IgD-negative memory B cell (primary cell): ENCODE data around the gene CCNY. TPM values are rescaled to one million over a fixed set of nuclear protein-coding genes. Genes with fewer than 3 reads are reported as not detected.
"Not testable (repeated sequence)": the region's sequence is repeated elsewhere in the genome, so short reads cannot be mapped to it uniquely, and the experiment has no call there.

Experiments used
- H3K27ac Mint-ChIP-seq, 3 donors: one replicate each; pipeline ENCODE4 v1.8.0; 2020 to 2022; ENCODE audit warnings: mild to moderate bottlenecking in 3 of 3, mixed read lengths in 3 of 3, moderate library complexity in 1 of 3
- H3K27me3 Mint-ChIP-seq: one replicate; pipeline ENCODE4 v1.8.0; 2021; ENCODE audit warnings: mixed read lengths
- H3K36me3 Mint-ChIP-seq: one replicate; pipeline ENCODE4 v1.8.0; 2020; ENCODE audit warnings: mild to moderate bottlenecking, mixed read lengths
- H3K4me1 Mint-ChIP-seq, 3 donors: one replicate each; pipeline ENCODE4 v1.8.0; 2020 to 2022; ENCODE audit warnings: mixed read lengths in 3 of 3, mild to moderate bottlenecking in 1 of 3
- H3K4me3 Mint-ChIP-seq, 4 donors: one replicate each; pipeline ENCODE4 v1.8.0; 2020 to 2022; ENCODE audit warnings: mild to moderate bottlenecking in 4 of 4, mixed read lengths in 4 of 4, moderate library complexity in 3 of 4
- H3K9me3 Mint-ChIP-seq, 3 donors: one replicate each; pipeline ENCODE4 v1.8.0; 2020 to 2021; ENCODE audit warnings: mixed read lengths in 3 of 3, mild to moderate bottlenecking in 1 of 3
- polyA plus RNA-seq: library from polyadenylated mRNA; unstranded; fragments of 300-500 nt; fragmentation: Illumina TruSeq; gene quantifications from one replicate; pipeline ENCODE4 v1.2.3, GENCODE V29; 2021

CCNY gene
- polyA plus RNA-seq: 8.3 TPM

DNA sequence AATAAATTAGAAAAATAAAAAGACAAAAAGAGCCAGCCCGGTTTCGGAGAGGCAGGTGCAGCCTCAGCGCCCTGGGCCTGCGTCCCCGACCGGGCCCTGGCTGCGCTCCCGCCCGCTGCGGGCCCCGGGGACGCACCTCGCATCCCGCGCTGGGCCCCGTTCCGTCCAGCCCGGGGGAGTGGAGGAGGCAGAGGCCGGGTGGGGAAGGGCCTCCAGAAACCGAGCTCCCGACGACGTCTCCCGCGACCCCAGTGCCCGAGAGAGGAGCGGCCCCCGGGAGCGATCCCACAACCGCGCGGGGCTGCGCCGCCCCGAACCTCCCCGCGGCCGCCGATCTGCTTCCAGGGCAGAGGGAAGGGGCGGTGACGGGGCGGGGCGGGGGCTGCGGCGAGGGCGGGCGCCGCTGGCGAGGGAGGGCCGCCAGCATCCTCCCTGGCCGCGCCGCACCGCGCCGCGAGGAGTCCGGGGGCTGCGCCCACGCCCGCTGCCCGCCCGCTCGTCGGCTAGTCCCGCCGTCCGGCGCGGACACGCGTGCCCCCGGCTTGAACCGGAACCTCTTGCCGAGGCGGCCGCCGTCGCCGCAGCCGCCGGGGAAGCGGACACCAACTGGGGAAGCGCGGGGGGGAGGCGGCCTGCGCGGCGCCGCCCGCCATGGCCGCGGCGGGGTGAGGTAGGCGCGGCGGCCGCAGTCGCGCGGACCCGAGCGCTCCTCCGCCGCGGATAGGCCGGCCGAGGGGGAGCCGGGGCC, at the start of gene CCNY:
Gene CCNY, plus strand, starts transcription at position 426 of the 748 bp plus-strand sequence. CDS start 545 bp downstream, outside the sequence.
- Mint-ChIP-seq H3K27me3 (no peaks in the 10 kb centered on the region), H3K4me1 (peaks cover 48 to 62% (median 58%) of the 10 kb centered on the region in 3 donors), H3K9me3 (no peaks in the 10 kb centered on the region), H3K27ac (peak within 1 kb of the TSS; percentile 81 to 95 (median 84)), H3K36me3 (peaks cover 3% of the 10 kb centered on the region), H3K4me3 (peak within 1 kb of the TSS; percentile 85 to 95 (median 94))

DNA sequence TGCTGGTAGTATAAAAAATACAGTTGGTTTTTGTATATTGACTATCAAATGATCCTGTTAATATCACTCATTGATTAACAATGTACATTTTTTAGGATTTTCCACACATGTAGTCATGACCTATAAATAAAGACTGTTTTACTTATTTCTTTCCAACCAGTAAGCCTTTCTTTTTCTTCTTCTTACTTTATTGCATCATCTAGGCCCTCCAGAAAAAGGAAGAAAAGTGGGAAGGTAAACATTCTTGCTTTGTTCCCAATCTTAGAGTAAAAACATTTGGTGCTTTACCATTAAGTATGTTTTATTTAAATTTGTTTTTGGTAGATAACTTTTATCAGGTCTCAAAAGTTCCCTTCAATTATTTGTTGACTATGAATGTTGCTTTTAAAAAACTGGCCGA, 47.1 kb upstream of the CCNY start:
- Mint-ChIP-seq H3K27ac (no peak overlapping the region), H3K4me3 (no peak overlapping the region), H3K36me3 (peaks cover 2% of the 10 kb centered on the region), H3K4me1 (no peaks in the 10 kb centered on the region), H3K9me3 (no peaks in the 10 kb centered on the region), H3K27me3 (no peaks in the 10 kb centered on the region)

DNA sequence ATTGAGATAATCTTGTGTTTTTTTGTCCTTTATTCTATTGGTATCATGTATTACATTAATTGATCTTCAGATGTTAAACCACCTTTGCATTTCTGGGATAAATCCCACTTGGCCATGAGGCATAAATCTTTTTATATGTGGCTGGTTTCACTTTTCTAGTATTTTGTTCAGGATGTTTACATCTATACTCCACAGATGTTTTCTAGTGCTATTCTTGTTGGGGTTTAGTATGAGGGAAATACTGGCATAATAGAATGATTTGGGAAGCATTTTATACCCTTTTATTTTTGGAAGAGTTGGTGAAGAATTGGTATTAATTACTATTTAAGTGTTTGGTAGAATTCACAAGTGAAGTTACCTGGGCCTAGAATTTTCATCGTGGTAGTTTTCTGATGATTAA, 41.8 kb upstream of the CCNY start:
- no peak overlapping the region for H3K27ac Mint-ChIP-seq
- H3K4me1 Mint-ChIP-seq: peaks cover 0 to 2% (median 0%) of the 10 kb centered on the region in 3 donors
- H3K9me3 Mint-ChIP-seq: no peaks in the 10 kb centered on the region
- H3K27me3 Mint-ChIP-seq: peaks cover 6% of the 10 kb centered on the region
- H3K4me3 Mint-ChIP-seq: peak overlapping the region in 1 of 4 donors; percentile 47
- H3K36me3 Mint-ChIP-seq: peaks cover 2% of the 10 kb centered on the region

DNA sequence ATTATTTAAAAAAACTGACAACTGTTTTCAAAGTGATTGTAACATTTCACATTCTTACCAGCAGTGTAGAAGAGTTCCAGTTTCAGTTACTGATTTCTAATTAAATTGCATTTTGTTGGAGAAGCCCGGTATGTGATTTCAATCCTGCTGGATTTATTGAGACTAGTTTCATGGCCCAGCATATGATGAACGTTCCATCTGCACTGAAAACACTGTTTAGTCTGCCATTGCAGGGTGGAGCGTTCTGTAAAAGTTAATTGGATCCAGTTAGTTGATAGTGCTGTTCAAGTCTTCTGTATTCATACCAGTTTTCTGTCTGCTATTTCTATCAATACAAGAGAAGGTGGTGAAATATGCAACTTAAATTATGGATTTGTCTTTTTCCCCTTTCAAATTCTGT, 37.3 kb upstream of the CCNY start:
- H3K27me3 Mint-ChIP-seq: peaks cover 6% of the 10 kb centered on the region
- no peak overlapping the region for H3K27ac Mint-ChIP-seq
- peaks cover 6 to 8% (median 8%) of the 10 kb centered on the region in 3 donors for H3K4me1 Mint-ChIP-seq
- no peak overlapping the region for H3K4me3 Mint-ChIP-seq
- no peaks in the 10 kb centered on the region for H3K9me3 Mint-ChIP-seq
- H3K36me3 Mint-ChIP-seq: peaks cover 2% of the 10 kb centered on the region

DNA sequence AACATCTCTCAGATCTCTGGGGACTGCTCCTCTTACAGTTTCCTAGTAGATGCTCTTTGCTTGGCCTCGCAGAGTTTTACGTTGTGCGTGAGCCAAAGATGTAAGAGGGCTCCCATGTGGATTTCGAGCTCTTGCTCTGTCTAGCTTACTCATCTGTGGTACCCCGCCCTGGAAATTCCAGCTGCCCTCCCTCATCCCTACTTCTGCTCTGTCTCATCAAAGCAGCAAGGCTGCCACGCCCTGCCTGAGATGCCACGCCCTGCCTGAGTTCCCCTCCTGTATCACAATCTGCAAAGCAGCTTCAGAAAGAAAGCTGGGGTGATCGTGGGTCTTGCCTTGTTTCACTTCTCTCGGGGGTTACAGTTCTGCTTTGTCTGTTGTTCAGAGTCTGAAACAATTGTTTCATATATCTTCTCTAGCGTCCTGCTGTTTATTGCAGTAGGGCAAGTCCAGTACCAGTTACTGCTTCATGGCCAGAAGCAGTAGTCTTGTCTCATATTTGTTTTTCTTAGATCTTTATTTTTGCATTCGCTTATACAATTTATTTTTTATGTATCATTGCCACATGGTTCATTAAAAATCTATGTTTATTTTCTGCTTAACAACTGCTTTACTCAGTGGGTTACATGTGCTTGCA, 36.1 kb upstream of the CCNY start:
- Mint-ChIP-seq H3K4me1 (peaks cover 6 to 8% (median 8%) of the 10 kb centered on the region in 3 donors), H3K9me3 (no peaks in the 10 kb centered on the region), H3K4me3 (peak overlapping the region in 2 of 4 donors; percentile 53 to 77), H3K27ac (peak overlapping the region in 1 of 3 donors; percentile 74), H3K27me3 (peaks cover 2% of the 10 kb centered on the region), H3K36me3 (no peaks in the 10 kb centered on the region)

DNA sequence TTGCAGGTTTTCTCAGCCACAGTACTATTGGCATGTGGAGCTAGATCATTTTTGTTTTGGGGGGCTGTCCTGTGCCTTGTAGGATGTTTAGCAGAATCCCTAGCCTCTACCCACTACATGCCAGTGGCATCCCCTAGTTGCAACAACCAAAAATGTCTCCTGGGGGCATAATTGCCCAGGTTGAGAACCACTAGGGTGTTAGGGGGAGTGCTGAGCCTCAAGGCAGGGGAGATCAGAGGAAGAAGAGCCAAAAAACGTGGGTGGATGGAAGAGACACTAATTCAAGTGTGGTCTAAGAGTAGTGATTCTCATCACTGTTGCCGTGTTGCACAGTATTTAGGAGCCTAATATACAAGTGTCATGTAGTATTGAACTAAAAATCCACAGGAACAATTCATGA, 31.7 kb upstream of the CCNY start:
- Mint-ChIP-seq H3K27ac (no peak overlapping the region), H3K27me3 (peaks cover 4% of the 10 kb centered on the region), H3K36me3 (peaks cover 1% of the 10 kb centered on the region), H3K4me1 (peaks cover 6 to 8% (median 8%) of the 10 kb centered on the region in 3 donors), H3K4me3 (no peak overlapping the region), H3K9me3 (no peaks in the 10 kb centered on the region)

DNA sequence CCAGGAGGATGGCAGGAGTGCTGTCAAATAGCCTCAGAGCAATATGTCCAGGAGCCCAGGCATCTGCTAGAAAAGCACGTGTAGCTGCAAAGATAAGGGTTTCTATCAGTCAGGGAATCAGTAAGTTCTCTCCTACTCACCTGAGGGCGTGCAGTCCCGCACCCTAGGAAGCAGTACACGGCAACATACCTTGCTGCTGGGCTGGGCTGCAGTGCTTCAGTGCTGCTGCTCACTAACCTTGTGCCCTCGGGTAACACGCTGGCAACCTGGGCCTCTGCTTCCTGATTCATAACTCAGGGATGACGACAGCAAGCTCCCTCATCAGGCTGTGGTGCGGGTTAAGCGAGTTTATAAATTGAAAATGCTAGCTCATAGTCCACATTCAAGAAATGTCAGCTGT, 29.5 kb upstream of the CCNY start:
- Mint-ChIP-seq H3K27ac (no peak overlapping the region), H3K27me3 (peaks cover 4% of the 10 kb centered on the region), H3K4me1 (peaks cover 0 to 3% (median 0%) of the 10 kb centered on the region in 3 donors), H3K9me3 (no peaks in the 10 kb centered on the region), H3K4me3 (no peak overlapping the region), H3K36me3 (peaks cover 1% of the 10 kb centered on the region)

DNA sequence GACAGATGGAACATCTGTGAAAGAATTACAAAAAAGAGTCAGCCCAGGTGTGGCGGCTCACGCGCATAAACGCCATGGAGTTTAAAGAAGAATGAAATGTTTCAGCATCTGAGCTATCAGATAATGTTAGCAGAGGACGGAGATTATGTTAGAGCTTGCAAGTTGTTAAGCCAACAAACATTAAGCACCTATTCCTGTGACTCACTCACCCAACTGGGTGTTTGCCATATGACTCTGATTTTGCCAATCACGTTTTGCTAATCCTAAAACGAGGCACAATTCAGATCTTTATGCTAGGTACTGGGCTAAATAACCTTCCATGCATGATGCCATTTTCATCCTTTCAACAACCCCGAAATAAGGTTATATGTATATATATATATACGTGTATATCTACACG, 29.0 kb upstream of the CCNY start:
- no peak overlapping the region for H3K27ac Mint-ChIP-seq
- peaks cover 0 to 3% (median 0%) of the 10 kb centered on the region in 3 donors for H3K4me1 Mint-ChIP-seq
- no peak overlapping the region for H3K4me3 Mint-ChIP-seq
- H3K36me3 Mint-ChIP-seq: peaks cover 2% of the 10 kb centered on the region
- no peaks in the 10 kb centered on the region for H3K9me3 Mint-ChIP-seq
- peaks cover 4% of the 10 kb centered on the region for H3K27me3 Mint-ChIP-seq

DNA sequence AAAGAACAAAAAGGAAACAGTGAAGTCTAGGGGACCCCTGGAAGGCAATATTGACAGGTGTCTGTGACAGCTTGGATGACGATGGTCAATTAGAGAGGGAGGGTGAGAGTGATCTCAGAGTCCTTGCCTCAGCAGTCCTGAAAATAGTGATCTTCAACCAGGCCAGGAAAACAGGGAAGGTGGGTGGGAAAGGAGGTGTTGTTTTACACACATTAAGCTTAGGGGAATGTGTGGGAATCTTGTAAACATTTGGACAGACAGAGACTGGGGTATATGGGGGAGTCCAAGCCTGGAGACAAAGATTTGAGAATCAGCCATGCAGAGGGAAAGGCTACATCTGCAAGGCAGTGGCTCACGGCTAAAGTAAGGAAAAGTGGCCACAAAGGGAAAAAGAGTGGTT, 27.5 kb upstream of the CCNY start:
- peaks cover 4% of the 10 kb centered on the region for H3K27me3 Mint-ChIP-seq
- no peak overlapping the region for H3K4me3 Mint-ChIP-seq
- H3K4me1 Mint-ChIP-seq: peaks cover 0 to 3% (median 0%) of the 10 kb centered on the region in 3 donors
- H3K27ac Mint-ChIP-seq: no peak overlapping the region
- peaks cover 0 to 7% (median 0%) of the 10 kb centered on the region in 3 donors for H3K9me3 Mint-ChIP-seq
- peaks cover 4% of the 10 kb centered on the region for H3K36me3 Mint-ChIP-seq

DNA sequence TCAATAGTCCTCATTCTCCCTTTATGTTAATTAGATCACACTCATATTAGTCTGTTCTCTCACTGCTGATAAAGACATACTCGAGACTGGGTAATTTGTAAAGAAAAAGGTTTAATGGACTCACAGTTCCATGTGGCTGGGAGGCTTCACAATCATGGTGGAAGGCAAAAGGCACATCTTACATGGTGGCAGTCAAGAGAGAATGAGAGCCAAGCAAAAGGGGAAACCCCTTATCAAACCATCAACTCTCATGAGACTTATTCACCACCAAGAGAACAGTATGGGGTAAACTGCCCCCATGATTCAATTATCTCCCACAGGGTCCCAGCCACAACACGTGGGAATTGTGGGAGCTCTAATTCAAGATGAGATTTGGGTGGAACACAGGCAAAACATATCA, 22.2 kb upstream of the CCNY start:
- not testable (repeated sequence) for H3K4me3 Mint-ChIP-seq, H3K36me3 Mint-ChIP-seq, H3K27me3 Mint-ChIP-seq, H3K4me1 Mint-ChIP-seq
- peak overlapping the region in 1 of 3 donors; percentile 18 for H3K27ac Mint-ChIP-seq
- peaks cover 2 to 11% (median 8%) of the 10 kb centered on the region in 3 donors for H3K9me3 Mint-ChIP-seq

DNA sequence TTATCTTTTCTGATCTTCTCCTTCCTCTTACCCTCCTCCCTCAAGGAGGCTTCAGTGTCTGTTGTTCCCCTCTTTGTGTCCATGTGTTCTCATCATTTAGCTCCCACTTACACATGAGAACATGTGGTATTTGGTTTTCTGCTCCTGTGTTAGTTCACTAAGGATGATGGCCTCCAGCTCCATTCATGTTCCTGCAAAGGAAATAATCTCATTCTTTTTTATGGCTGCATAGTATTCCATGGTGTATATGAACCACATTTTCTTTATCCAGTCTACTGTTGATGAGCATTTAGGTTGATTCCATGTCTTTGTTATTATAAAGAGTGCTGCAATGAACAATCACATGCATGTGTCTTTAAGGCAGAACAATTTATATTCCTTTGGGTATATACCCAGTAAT, 21.1 kb upstream of the CCNY start:
- H3K4me3 Mint-ChIP-seq, H3K27me3 Mint-ChIP-seq, H3K27ac Mint-ChIP-seq, H3K36me3 Mint-ChIP-seq: not testable (repeated sequence)
- H3K4me1 Mint-ChIP-seq: peaks cover 0 to 11% (median 2%) of the 10 kb centered on the region in 3 donors
- peaks cover 2 to 11% (median 8%) of the 10 kb centered on the region in 3 donors for H3K9me3 Mint-ChIP-seq

DNA sequence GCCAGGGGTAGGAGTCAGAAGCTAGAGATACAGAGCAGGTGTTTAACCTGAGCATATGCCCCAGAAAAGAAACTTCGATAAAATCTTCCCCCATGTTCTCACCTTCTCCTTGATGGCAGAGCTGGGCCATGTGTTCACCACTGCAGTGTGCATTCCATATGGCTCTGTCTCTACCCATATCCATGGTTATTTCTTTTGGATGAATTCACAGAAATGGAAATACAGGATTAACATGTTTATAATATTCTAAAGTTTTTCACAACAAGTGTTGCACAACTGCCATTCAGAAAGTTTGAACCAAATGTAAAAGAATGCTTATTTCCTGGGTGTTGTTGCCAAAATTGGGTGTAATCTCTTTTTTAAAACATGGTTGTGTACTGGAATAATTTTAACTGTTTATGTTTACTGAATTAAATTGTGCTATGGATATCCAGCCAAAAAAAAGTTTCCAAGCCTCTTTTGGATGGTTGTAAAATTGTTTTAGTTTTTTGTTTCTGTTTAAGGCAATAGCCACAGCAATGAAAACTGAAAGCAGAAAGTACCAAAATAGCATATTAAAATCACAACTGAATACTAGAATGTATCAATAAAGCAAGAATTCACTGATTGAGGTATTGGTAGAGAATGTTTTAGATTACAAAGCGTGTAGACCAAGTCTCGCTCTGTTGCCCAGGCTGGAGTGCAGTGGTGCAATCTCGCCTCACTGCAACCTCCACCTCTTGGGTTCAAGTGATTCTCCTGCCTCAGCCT, 19.9 kb upstream of the CCNY start:
- H3K36me3 Mint-ChIP-seq: peaks cover 4% of the 10 kb centered on the region
- no peak overlapping the region for H3K4me3 Mint-ChIP-seq
- peaks cover 2 to 11% (median 8%) of the 10 kb centered on the region in 3 donors for H3K9me3 Mint-ChIP-seq
- peaks cover 0 to 15% (median 2%) of the 10 kb centered on the region in 3 donors for H3K4me1 Mint-ChIP-seq
- peak overlapping the region in 1 of 3 donors; percentile 84 for H3K27ac Mint-ChIP-seq
- H3K27me3 Mint-ChIP-seq: no peaks in the 10 kb centered on the region

DNA sequence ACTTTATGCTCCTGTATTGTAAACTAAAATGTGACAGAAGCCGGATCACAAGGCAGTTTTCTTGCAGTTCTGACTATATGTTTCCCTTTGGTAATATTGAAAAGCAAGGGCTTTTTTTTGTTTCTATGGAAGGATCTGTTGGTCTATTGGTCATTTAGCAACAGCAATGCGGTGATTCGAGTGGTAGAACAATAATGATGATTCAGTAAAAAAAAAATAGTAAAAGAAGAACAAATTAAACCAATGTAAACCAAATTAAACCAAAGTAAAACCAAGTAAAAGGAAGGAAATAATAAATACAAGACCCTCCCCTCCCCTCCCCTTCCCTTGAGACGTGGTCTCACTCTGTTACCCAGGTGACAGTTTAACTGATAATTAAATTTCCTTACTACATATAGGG, 17.8 kb upstream of the CCNY start:
- Mint-ChIP-seq H3K9me3 (peaks cover 4 to 8% (median 5%) of the 10 kb centered on the region in 3 donors), H3K4me3 (no peak overlapping the region), H3K4me1 (peaks cover 0 to 18% (median 2%) of the 10 kb centered on the region in 3 donors), H3K36me3 (peaks cover 9% of the 10 kb centered on the region), H3K27ac (no peak overlapping the region), H3K27me3 (no peaks in the 10 kb centered on the region)

DNA sequence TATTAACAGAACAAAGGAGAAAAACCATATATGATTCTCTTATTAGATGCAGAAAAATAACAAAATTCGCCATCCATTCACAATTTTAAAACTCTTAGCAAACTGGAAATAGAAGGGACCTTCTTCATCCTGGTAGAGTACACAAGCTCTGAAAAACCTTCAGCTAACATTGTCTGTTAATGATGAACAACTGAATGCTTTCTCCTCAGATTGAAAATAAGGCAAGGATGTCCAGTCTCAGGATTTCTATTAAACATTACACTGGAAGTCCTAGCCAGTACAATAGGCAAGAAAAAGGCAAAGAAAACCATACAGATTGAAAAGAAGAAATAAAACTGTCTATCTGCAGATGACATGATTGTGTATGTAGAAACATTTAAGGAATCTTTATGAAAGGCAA, 16.0 kb upstream of the CCNY start:
- Mint-ChIP-seq H3K27ac (no peak overlapping the region), H3K9me3 (peaks cover 0 to 4% (median under 1%) of the 10 kb centered on the region in 3 donors), H3K4me3 (no peak overlapping the region), H3K4me1 (peaks cover 2 to 18% (median 2%) of the 10 kb centered on the region in 3 donors), H3K27me3 (no peaks in the 10 kb centered on the region), H3K36me3 (peaks cover 7% of the 10 kb centered on the region)

DNA sequence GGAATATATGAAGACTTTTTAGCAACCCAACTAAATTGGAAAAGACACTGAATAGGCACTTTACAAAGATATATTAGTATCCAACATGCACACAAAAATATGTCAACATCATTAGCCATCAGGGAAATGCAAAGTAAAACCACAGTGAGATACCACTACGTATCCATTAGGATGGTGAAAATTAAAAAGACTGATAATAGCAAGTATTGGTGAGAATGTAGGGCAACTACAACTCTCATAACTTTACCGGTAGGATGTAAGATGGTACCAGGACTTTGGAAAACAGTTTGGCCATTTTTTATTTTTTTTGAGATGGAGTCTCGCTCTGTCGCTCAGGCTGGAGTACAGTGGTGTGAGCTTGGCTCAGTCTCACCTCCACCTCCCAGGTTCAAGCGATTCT, 13.7 kb upstream of the CCNY start:
- Mint-ChIP-seq H3K4me3 (no peak overlapping the region), H3K9me3 (peaks cover 0 to 2% (median 0%) of the 10 kb centered on the region in 3 donors), H3K36me3 (peaks cover 9% of the 10 kb centered on the region), H3K27ac (no peak overlapping the region), H3K27me3 (no peaks in the 10 kb centered on the region), H3K4me1 (peaks cover 2 to 18% (median 9%) of the 10 kb centered on the region in 3 donors)
